Smooth muscle cell (in vitro differentiated cells): ENCODE data around the gene SH2B3. TPM values are rescaled to one million over a fixed set of nuclear protein-coding genes. Genes with fewer than 3 reads are reported as not detected.
A peak's percentile ranks its signal among the peaks of the same experiment; 100 is the strongest.

Experiments used
- DNase-seq: peaks from one replicate; lab custom pipeline; 2025; ENCODE audit not compliant: unreplicated experiment; lab: John Stamatoyannopoulos, UW
- H2AFZ ChIP-seq: fragments of 200-600 bp; sonication (generic); 2 replicates; pipeline ENCODE4 v1.6.0; 2016; ENCODE audit warnings: antibody characterized with exemption, low read depth, mild to moderate bottlenecking
- H3F3A ChIP-seq: fragments of 200-600 bp; sonication (generic); 2 replicates; pipeline ENCODE4 v1.6.0; 2017; ENCODE audit warnings: antibody characterized with exemption, low read depth
- H3K27ac ChIP-seq: fragments of 200-600 bp; sonication (generic); 2 replicates; pipeline ENCODE4 v1.5.1; 2016; ENCODE audit warnings: low read depth, mild to moderate bottlenecking
- H3K27me3 ChIP-seq: fragments of 200-600 bp; sonication (generic); 2 replicates; pipeline ENCODE4 v1.6.1; 2016; ENCODE audit warnings: low read depth, mild to moderate bottlenecking
- H3K36me3 ChIP-seq: fragments of 200-600 bp; sonication (generic); 2 replicates; pipeline ENCODE4 v1.5.1; 2016; ENCODE audit warnings: low read depth
- H3K4me1 ChIP-seq: fragments of 200-600 bp; sonication (generic); 2 replicates; pipeline ENCODE4 v1.5.1; 2016; ENCODE audit warnings: low read depth
- H3K4me2 ChIP-seq: fragments of 200-600 bp; sonication (generic); 2 replicates; pipeline ENCODE4 v1.6.0; 2016; ENCODE audit warnings: mild to moderate bottlenecking
- H3K4me3 ChIP-seq: fragments of 200-600 bp; sonication (generic); 2 replicates; pipeline ENCODE4 v1.5.1; 2016; ENCODE audit warnings: mild to moderate bottlenecking
- H3K79me2 ChIP-seq: fragments of 200-600 bp; sonication (generic); 2 replicates; pipeline ENCODE4 v1.6.0; 2016; ENCODE audit warnings: low read depth, mild to moderate bottlenecking
- H3K9ac ChIP-seq: fragments of 200-600 bp; sonication (generic); 2 replicates; pipeline ENCODE4 v1.6.0; 2016; ENCODE audit warnings: low read depth
- H3K9me3 ChIP-seq: fragments of 200-600 bp; sonication (generic); replicated peaks from 2 replicates; pipeline ENCODE4 v1.5.1; 2016; ENCODE audit warnings: low read depth
- H4K20me1 ChIP-seq: fragments of 200-600 bp; sonication (generic); 2 replicates; pipeline ENCODE4 v1.6.0; 2016; ENCODE audit warnings: low read depth
- WGBS: methylation state at CpG from one replicate; pipeline ENCODE4 v1.1.7; 2016; ENCODE audit warnings: low lambda C conversion rate; 5-methylcytosine and 5-hydroxymethylcytosine counted together
- polyA plus RNA-seq: library from polyadenylated mRNA; unstranded; fragments of >200 nt; fragmentation: Nextera tagmentation; extraction: Ambion mirVana; gene quantifications from 2 replicates; pipeline ENCODE4 v1.2.1, GENCODE V29; 2016
- total RNA-seq: library from RNA; depleted of rRNA; stranded (reverse); fragments of >200 nt; gene quantifications from 2 replicates; pipeline ENCODE4 v1.2.3, GENCODE V29; 2014
- TF ChIP-seq, protein P1 (sequence below): fragments of 200-600 bp; sonication (generic); IDR thresholded peaks from 2 replicates; pipeline ENCODE4 v1.5.1; 2017; ENCODE audit warnings: borderline replicate concordance, mild to moderate bottlenecking, antibody characterized with exemption; ENCODE audit not compliant: insufficient read depth, poor library complexity, severe bottlenecking

The SH2B3 gene
- total and polyA plus RNA-seq, 2 experiments from 2014 or later, result 4.7 to 5.2 TPM

DNA sequence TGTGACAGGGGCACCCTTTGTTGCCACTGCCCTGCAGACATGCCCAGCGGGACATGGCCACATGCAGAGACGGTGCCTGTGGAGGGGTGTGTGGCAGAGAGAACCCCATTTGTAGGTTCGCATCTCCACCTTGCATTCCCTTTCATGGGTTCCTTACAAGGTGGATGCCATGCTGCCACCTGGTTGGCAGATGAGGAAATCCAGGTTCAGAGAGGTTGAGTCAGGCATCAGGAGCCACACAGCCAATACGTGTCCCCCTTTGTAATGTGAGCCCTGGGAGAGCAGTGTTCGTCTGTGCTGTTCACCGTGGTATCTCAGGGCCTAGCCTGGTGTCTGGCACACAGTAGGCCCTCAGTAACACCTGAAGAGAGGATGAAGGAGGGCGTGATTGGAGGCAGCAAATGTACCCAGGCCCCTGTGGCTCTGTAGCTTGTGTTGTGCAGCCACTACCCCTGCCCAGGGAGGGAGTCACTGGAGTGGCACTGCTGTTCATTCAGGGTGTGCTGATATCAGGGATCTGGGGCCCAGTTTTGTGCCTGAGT lies 9.1 kb downstream of the SH2B3 start:
- Histone ChIP-seq H3K4me1 (peaks cover 24% of the 10 kb centered on the region), H3K4me3 (no peak overlapping the region), H3K27ac (peak overlapping the region; percentile 84), H3K9me3 (no peaks in the 10 kb centered on the region), H3K4me2 (no peak overlapping the region), H3K9ac (no peak overlapping the region), H3K79me2 (peaks cover 67% of the 10 kb centered on the region), H3K27me3 (no peaks in the 10 kb centered on the region), H4K20me1 (peaks cover 51% of the 10 kb centered on the region), H3K36me3 (no peaks in the 10 kb centered on the region), H3F3A (peaks cover 15% of the 10 kb centered on the region), H2AFZ (no peak overlapping the region)
- WGBS, result 98% methylated on average over 7 of the region's 7 CpGs
- no peak for DNase-seq
- TF ChIP-seq, protein P1, sequence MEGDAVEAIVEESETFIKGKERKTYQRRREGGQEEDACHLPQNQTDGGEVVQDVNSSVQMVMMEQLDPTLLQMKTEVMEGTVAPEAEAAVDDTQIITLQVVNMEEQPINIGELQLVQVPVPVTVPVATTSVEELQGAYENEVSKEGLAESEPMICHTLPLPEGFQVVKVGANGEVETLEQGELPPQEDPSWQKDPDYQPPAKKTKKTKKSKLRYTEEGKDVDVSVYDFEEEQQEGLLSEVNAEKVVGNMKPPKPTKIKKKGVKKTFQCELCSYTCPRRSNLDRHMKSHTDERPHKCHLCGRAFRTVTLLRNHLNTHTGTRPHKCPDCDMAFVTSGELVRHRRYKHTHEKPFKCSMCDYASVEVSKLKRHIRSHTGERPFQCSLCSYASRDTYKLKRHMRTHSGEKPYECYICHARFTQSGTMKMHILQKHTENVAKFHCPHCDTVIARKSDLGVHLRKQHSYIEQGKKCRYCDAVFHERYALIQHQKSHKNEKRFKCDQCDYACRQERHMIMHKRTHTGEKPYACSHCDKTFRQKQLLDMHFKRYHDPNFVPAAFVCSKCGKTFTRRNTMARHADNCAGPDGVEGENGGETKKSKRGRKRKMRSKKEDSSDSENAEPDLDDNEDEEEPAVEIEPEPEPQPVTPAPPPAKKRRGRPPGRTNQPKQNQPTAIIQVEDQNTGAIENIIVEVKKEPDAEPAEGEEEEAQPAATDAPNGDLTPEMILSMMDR, result no peak

DNA sequence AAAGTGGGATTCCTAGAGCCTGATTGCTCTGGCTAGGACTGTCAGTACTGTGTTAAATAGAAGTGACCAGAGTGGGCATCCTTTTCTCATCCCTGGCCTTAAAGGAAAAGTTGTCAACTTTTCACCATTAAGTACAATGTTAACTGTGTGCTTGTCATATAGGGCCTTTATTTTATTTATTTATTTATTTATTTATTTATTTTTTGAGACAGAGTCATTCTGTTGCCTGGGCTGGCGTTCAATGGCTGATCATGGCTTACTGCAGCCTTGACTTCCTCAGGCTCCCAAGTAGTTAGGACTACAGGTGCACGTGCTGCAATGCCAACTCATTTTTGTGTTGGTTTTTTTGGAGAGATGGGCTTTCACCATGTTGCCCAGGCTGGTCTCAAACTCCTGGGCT lies 11.6 kb downstream of the SH2B3 start:
- no peaks in the 10 kb centered on the region for H3K9me3 ChIP-seq
- TF ChIP-seq, protein P1, result no peak
- H3K27ac ChIP-seq, result no peak overlapping the region
- whole genome bisulfite sequencing, result 100% methylated on average over 2 of the region's 2 CpGs
- H3K9ac ChIP-seq, result no peak overlapping the region
- H2AFZ ChIP-seq, result no peak overlapping the region
- H4K20me1 ChIP-seq, result peaks cover 51% of the 10 kb centered on the region
- peaks cover 2% of the 10 kb centered on the region for H3K4me1 ChIP-seq
- H3K36me3 ChIP-seq, result no peaks in the 10 kb centered on the region
- H3K27me3 ChIP-seq, result no peaks in the 10 kb centered on the region
- H3K4me3 ChIP-seq, result no peak overlapping the region
- H3K4me2 ChIP-seq, result no peak overlapping the region
- peaks cover 12% of the 10 kb centered on the region for H3F3A ChIP-seq
- H3K79me2 ChIP-seq, result peaks cover 74% of the 10 kb centered on the region
- DNase-seq, result no peak

DNA sequence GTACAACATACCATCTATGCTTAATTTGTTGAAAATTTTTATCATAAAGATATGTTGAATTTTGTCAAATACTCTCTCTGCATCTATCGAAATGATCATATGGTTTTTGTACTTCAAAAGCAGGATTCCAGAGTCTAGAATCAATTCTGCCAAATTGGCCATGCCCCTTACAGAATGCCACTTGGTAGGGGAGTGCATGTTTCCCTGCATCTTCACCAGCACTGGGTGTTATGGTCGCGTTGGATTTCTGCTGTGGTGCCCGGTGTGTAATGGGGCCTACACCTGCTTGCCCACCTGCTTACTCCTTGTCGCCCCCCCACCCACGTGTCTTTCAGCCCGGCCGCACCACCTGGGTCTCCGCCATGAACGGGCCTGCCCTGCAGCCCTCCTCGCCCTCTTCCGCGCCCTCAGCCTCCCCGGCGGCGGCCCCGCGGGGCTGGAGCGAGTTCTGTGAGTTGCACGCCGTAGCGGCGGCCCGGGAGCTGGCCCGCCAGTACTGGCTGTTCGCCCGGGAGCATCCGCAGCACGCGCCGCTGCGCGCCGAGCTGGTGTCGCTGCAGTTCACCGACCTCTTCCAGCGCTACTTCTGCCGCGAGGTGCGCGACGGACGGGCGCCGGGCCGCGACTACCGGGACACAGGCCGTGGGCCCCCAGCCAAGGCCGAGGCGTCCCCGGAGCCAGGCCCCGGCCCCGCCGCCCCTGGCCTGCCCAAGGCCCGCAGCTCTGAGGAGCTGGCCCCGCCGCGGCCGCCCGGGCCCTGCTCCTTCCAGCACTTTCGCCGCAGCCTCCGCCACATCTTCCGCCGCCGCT lies 12.3 kb downstream of the SH2B3 start:
- H3F3A ChIP-seq, result peaks cover 6% of the 10 kb centered on the region
- H4K20me1 ChIP-seq, result peaks cover 49% of the 10 kb centered on the region
- no peak overlapping the region for H3K27ac ChIP-seq
- WGBS, result 95% methylated on average over 37 of the region's 67 CpGs
- H3K4me3 ChIP-seq, result no peak overlapping the region
- no peaks in the 10 kb centered on the region for H3K9me3 ChIP-seq
- TF ChIP-seq, protein P1, result no peak
- H3K79me2 ChIP-seq, result peaks cover 80% of the 10 kb centered on the region
- H3K4me2 ChIP-seq, result no peak overlapping the region
- no peaks in the 10 kb centered on the region for H3K27me3 ChIP-seq
- no peak overlapping the region for H2AFZ ChIP-seq
- H3K9ac ChIP-seq, result no peak overlapping the region
- H3K36me3 ChIP-seq, result no peaks in the 10 kb centered on the region
- no peaks in the 10 kb centered on the region for H3K4me1 ChIP-seq
- DNase-seq, result no peak

DNA sequence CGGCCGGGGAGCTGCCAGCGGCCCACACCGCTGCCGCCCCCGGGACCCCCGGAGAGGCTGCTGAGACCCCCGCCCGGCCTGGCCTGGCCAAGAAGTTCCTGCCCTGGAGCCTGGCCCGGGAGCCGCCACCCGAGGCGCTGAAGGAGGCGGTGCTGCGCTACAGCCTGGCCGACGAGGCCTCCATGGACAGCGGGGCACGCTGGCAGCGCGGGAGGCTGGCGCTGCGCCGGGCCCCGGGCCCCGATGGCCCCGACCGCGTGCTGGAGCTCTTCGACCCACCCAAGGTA lies 12.8 kb downstream of the SH2B3 start:
- Histone ChIP-seq H3K27me3 (no peaks in the 10 kb centered on the region), H3K27ac (no peak overlapping the region), H4K20me1 (peaks cover 45% of the 10 kb centered on the region), H3K79me2 (peaks cover 83% of the 10 kb centered on the region), H3F3A (peaks cover 1% of the 10 kb centered on the region), H3K4me1 (no peaks in the 10 kb centered on the region), H2AFZ (no peak overlapping the region), H3K9ac (no peak overlapping the region), H3K9me3 (no peaks in the 10 kb centered on the region), H3K36me3 (no peaks in the 10 kb centered on the region), H3K4me3 (no peak overlapping the region), H3K4me2 (no peak overlapping the region)
- 99% methylated on average over 18 of the region's 30 CpGs for WGBS
- TF ChIP-seq, protein P1, result no peak
- DNase-seq, result no peak
